ENCODE results near the gene QSER1.
"Not testable (repeated sequence)": the region's sequence is repeated elsewhere in the genome, so short reads cannot be mapped to it uniquely, and the experiment has no call there.

QSER1 gene

GRCh38 chr11:32935462-32936029, 42.9 kb downstream of the QSER1 start:
- DNase-seq (ENCODE audit: low spot score) = no peak

GRCh38 chr11:32936178-32936577, 43.6 kb downstream of the QSER1 start:
- DNase-seq (ENCODE audit: low spot score) = not testable (repeated sequence)

- not testable (repeated sequence) for DNase-seq (ENCODE audit: low spot score)
Measured at GRCh38 chr11:32937283-32937682, 44.7 kb downstream of the QSER1 start.

- DNase-seq (ENCODE audit: low spot score) = no peak
Measured at GRCh38 chr11:32939046-32939445, 46.4 kb downstream of the QSER1 start.

- no peak for DNase-seq (ENCODE audit: low spot score)
Measured at GRCh38 chr11:32939866-32940265, 47.3 kb downstream of the QSER1 start.

GRCh38 chr11:32940865-32941264, 48.3 kb downstream of the QSER1 start:
- no peak for DNase-seq (ENCODE audit: low spot score)

GRCh38 chr11:32947978-32948377, 55.4 kb downstream of the QSER1 start:
- no peak for DNase-seq (ENCODE audit: low spot score)

GRCh38 chr11:32949739-32950138, 57.1 kb downstream of the QSER1 start:
- no peak for DNase-seq (ENCODE audit: low spot score)

- DNase-seq (ENCODE audit: low spot score) = no peak
Measured at GRCh38 chr11:32952421-32952820, 59.8 kb downstream of the QSER1 start.

- DNase-seq (ENCODE audit: low spot score) = no peak
Measured at GRCh38 chr11:32953700-32954099, 61.1 kb downstream of the QSER1 start.

GRCh38 chr11:32960553-32961164, 68.0 kb downstream of the QSER1 start:
- DNase-seq (ENCODE audit: low spot score) = no peak

GRCh38 chr11:32962016-32962415, 69.4 kb downstream of the QSER1 start:
- DNase-seq (ENCODE audit: low spot score) = no peak

GRCh38 chr11:32963721-32964120, 71.1 kb downstream of the QSER1 start:
- no peak for DNase-seq (ENCODE audit: low spot score)

- no peak for DNase-seq (ENCODE audit: low spot score)
Measured at GRCh38 chr11:32968541-32968940, 75.9 kb downstream of the QSER1 start.

GRCh38 chr11:32972233-32972632, 79.6 kb downstream of the QSER1 start:
- DNase-seq (ENCODE audit: low spot score) = not testable (repeated sequence)

- no peak for DNase-seq (ENCODE audit: low spot score)
Measured at GRCh38 chr11:32972781-32973180, 80.2 kb downstream of the QSER1 start.

GRCh38 chr11:32982626-32983025, 90.0 kb downstream of the QSER1 start:
- DNase-seq (ENCODE audit: low spot score) = no peak

- no peak for DNase-seq (ENCODE audit: low spot score)
Measured at GRCh38 chr11:32983506-32983905, 90.9 kb downstream of the QSER1 start.

GRCh38 chr11:32985600-32985999, 93.0 kb downstream of the QSER1 start:
- no peak for DNase-seq (ENCODE audit: low spot score)

- DNase-seq (ENCODE audit: low spot score) = no peak
Measured at GRCh38 chr11:32987851-32988250, 95.2 kb downstream of the QSER1 start.

- DNase-seq (ENCODE audit: low spot score) = no peak
Measured at GRCh38 chr11:32990481-32990880, 97.9 kb downstream of the QSER1 start.

- no peak for DNase-seq (ENCODE audit: low spot score)
Measured at GRCh38 chr11:32991427-32991826, 98.8 kb downstream of the QSER1 start.

GRCh38 chr11:32991898-32992297, 99.3 kb downstream of the QSER1 start:
- no peak for DNase-seq (ENCODE audit: low spot score)

GRCh38 chr11:33000181-33000580, 107.6 kb downstream of the QSER1 start:
- no peak for DNase-seq (ENCODE audit: low spot score)
